RWPE1 (cell line): ENCODE data around the gene BRSK2.

Source experiments
- CTCF ChIA-PET: fragments of 350-600 bp; sonication (Branson Sonifier 250); formaldehyde crosslinking; extraction: SDS; loops from one replicate; lab custom pipeline; 2021; lab: Yijun Ruan, JAX
- POLR2A ChIA-PET: fragments of 400-600 bp; formaldehyde crosslinking; extraction: SDS; loops from one replicate; lab custom pipeline; 2020; ENCODE audit warnings: antibody characterized with exemption; ENCODE audit not compliant: low non-redundant PET; lab: Yijun Ruan, JAX
- DNase-seq: peaks from one replicate; pipeline ENCODE4 v3.0.0; 2012; ENCODE audit warnings: low spot score
- H3K27ac ChIP-seq: fragments of 450-650 bp; 2 replicates; pipeline ENCODE4 v1.5.1; 2017
- CTCF ChIP-seq: fragments of 450-650 bp; conservative IDR thresholded peaks from 2 replicates; pipeline ENCODE4 v1.5.1; 2017; ENCODE audit warnings: low read depth, mild to moderate bottlenecking

BRSK2 gene

DNA sequence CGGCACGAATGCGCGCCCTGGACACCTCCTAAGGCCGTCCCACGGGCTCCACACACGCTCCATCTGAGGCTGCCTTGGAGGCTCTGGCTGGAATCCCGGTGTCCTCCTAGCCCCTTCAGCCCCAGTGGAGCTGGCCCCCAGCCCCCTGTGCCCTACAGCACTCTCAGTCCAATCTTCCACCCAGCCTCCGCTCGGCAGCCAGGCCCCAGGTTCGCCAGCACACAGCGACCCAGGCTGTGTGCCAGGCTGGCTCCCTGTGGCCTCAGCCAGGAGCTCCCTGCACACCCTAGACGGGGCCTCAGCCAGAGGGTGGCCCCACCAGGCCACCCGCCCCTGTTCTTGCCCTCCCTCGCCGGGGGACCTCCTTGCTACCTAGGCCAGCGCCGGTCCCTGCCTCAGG lies 78.3 kb downstream of the BRSK2 start:
- no peak overlapping the region for H3K27ac ChIP-seq
- CTCF ChIA-PET = interaction anchor here (0.6 kb wide), 1 partner anchor 276 kb away, joined by 3 read pairs; no protein-coding TSS in a partner anchor
- POLR2A ChIA-PET = no interaction called here
- DNase-seq = no peak
- TF ChIP-seq CTCF = no peak

DNA sequence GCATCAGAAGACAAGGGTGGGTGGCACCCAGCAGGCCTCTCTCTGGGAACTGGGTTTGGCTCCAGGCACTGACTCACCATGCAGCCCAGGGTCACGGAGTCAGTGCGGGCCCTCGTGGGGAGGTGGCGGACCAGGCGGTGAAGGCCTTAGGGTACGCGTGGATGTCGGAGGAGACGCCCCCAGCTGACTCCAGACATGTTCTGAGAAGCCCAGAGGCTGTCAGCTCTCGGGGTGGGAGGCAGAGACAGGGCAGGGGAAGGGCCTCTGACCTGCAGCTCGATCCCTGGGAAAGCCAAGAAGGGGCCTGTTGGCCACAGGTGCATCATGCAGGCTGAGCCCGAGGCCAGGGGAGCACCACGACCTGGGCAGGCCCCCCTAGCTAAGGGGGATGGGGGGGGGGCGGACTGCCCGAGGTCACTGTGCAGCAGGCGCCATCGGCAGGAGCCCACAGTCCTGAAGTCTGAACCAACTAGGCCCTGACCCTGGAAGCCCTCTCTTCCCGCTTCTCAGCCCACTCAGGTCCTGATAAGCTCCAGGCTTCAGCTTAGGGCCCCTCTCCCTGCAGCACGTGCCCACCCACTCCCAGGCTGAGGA lies 78.8 kb downstream of the BRSK2 start:
- TF ChIP-seq CTCF = no peak
- H3K27ac ChIP-seq = no peak overlapping the region
- no peak for DNase-seq
- CTCF ChIA-PET = interaction anchor here (0.6 kb wide), 2 partner anchors 14 to 276 kb away, joined by 3 read pairs; no protein-coding TSS in a partner anchor
- POLR2A ChIA-PET = no interaction called here

DNA sequence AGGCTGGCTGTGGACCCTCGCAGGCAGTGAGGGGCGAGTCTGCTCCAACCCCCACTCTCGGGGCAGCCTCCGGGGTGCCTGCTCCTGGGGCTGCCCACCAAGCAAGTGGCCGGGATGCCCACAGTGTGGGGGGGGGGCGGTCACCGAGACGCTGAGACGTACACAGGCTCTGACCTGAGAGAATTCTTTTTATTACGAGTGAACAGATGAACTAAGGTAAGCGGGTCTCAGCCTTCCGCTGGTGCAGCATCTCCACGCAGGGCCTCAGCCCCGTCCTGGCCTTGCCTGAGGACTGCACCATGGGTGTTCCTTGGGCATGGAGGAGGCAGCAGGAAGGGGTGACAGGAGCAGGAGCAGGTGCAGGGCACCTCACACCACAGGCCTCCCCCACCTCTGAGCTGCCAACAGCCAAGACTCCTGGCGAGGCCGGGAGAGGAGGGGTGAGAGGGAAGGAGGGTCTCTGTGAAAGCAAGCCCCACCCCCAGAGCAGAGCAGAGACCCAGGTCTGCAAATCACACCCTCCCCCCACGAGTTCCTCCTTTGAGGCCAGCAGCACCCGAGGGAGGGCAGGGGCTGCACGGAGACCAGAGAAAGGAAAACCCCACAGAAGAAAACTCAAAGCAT lies 79.7 kb downstream of the BRSK2 start:
- CTCF ChIA-PET = no interaction called here
- no peak for TF ChIP-seq CTCF
- POLR2A ChIA-PET = no interaction called here

DNA sequence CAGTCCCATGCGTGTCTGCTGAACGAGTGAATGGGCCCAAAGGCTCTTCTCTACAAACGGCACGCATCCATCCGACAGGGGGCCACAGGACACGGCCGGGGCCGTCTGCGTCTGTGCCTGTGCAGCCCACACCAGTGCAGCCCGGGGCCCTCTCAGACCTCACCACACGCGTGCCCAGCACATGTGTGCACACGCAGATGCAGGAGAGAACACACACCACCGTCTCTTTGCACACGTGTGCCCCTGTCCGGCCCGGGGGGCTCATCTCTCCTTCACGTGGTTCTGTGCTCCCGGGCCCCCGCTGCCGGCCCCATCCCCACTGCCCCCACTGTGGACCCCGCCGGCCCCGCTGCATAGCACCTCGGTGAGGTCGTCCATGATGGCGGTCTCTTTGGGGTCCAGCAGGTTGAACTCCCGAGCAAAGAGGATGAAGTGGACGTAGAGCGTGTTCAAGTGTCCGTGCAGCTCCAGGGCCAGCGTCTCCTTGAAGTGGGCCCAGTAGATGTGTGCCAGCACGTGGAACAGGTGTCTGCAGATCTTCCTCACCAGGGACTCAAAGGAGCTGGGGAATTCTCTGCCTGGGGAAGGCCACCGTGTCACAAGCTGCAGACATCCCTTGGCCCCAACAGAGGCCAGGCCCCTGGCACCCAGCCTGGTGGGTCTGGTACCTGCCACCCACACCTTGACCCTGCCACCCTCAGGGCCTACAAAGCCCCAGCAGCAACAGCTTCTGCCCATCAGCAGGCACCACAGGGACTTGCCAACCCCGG lies 80.4 kb downstream of the BRSK2 start:
- no peak overlapping the region for H3K27ac ChIP-seq
- ChIA-PET CTCF (interaction anchor here (0.9 kb wide), 1 partner anchor 12 kb away, joined by 3 read pairs; no protein-coding TSS in a partner anchor), POLR2A (no interaction called here)
- no peak for DNase-seq
- TF ChIP-seq CTCF = no peak

More for the DNA sequence above, 79.7 kb downstream of the BRSK2 start:
- H3K27ac ChIP-seq = no peak overlapping the region
- DNase-seq = no peak

GRCh38 chr11:1470681-1471611 lies 81.2 kb downstream of the BRSK2 start:
- DNase-seq = no peak
- TF ChIP-seq CTCF = no peak
- CTCF ChIA-PET = interaction anchor here (0.9 kb wide), 1 partner anchor 13 kb away, joined by 3 read pairs; no protein-coding TSS in a partner anchor
- POLR2A ChIA-PET = no interaction called here
- H3K27ac ChIP-seq = no peak overlapping the region
